HEK293 (cell line): ENCODE measurements around the gene XIAP.
"Not testable (repeated sequence)": the region's sequence is repeated elsewhere in the genome, so short reads cannot be mapped to it uniquely, and the experiment has no call there.

Experiments
- CTCF ChIA-PET: fragments of 350-600 bp; formaldehyde crosslinking; extraction: SDS; loops from one replicate; lab custom pipeline; 2021; ENCODE audit warnings: antibody characterized with exemption; lab: Yijun Ruan, JAX
- POLR2A ChIA-PET: fragments of 300-600 bp; formaldehyde crosslinking; extraction: SDS; loops from one replicate; lab custom pipeline; 2020; ENCODE audit warnings: antibody characterized with exemption, inconsistent platforms; lab: Yijun Ruan, JAX
- H3K27ac ChIP-seq: fragments of 200-500 bp; sonication (Bioruptor generic); 2 replicates; pipeline ENCODE4 v1.5.1; 2014; ENCODE audit warnings: low read depth, low read length, control low read depth, inconsistent platforms; ENCODE audit errors: extremely low read depth
- H3K36me3 ChIP-seq, 2 experiments: fragments of 200-500 bp in 1 of 2; sonication (Bioruptor generic) in 1 of 2; 1 replicate in 1 of 2; 2 replicates in 1 of 2; pipeline ENCODE4 v1.5.1; 2014 to 2017; ENCODE audit warnings: inconsistent platforms in 2 of 2, low read length in 2 of 2; ENCODE audit not compliant: control insufficient read depth in 2 of 2, insufficient read depth in 1 of 2
- H3K4me1 ChIP-seq: fragments of 200-500 bp; sonication (Bioruptor generic); 2 replicates; pipeline ENCODE4 v1.5.1; 2014; ENCODE audit warnings: mild to moderate bottlenecking, low read length, inconsistent platforms; ENCODE audit not compliant: control insufficient read depth, insufficient read depth
- H3K4me3 ChIP-seq: 2 replicates; pipeline ENCODE4 v1.5.1; 2011; ENCODE audit warnings: low read depth, mild to moderate bottlenecking, control low read depth, low read length, moderate library complexity
- H3K9me3 ChIP-seq: fragments of 200-500 bp; sonication (Bioruptor generic); 2 replicates; pipeline ENCODE4 v1.5.1; 2014; ENCODE audit warnings: low read depth, low read length, inconsistent platforms; ENCODE audit not compliant: control insufficient read depth, insufficient read depth
- BCL11A ChIP-seq: fragments of 450-650 bp; formaldehyde crosslinking; IDR thresholded peaks from 2 replicates; pipeline ENCODE4 v1.5.1; 2016; ENCODE audit warnings: low read depth, missing biosample characterization, missing genetic modification characterization
- BCL6B ChIP-seq: fragments of 450-650 bp; formaldehyde crosslinking; IDR thresholded peaks from 2 replicates; pipeline ENCODE4 v1.5.1; 2017; ENCODE audit warnings: missing biosample characterization, missing genetic modification characterization
- INSM2 ChIP-seq: fragments of 450-650 bp; formaldehyde crosslinking; IDR thresholded peaks from 2 replicates; pipeline ENCODE4 v1.5.1; 2016; ENCODE audit warnings: missing biosample characterization, missing genetic modification characterization
- KLF8 ChIP-seq: fragments of 450-650 bp; formaldehyde crosslinking; IDR thresholded peaks from 2 replicates; pipeline ENCODE4 v1.5.1; 2016; ENCODE audit warnings: missing biosample characterization, missing genetic modification characterization
- PATZ1 ChIP-seq: fragments of 450-650 bp; formaldehyde crosslinking; IDR thresholded peaks from 2 replicates; pipeline ENCODE4 v1.5.1; 2016; ENCODE audit warnings: missing biosample characterization, missing genetic modification characterization
- SP3 ChIP-seq: fragments of 450-650 bp; formaldehyde crosslinking; IDR thresholded peaks from 2 replicates; pipeline ENCODE4 v1.5.1; 2016; ENCODE audit warnings: missing biosample characterization, missing genetic modification characterization
- SP7 ChIP-seq: fragments of 450-650 bp; formaldehyde crosslinking; IDR thresholded peaks from 2 replicates; pipeline ENCODE4 v1.5.1; 2016; ENCODE audit warnings: missing biosample characterization, missing genetic modification characterization
- TSHZ1 ChIP-seq: fragments of 450-650 bp; formaldehyde crosslinking; IDR thresholded peaks from 2 replicates; pipeline ENCODE4 v1.5.1; 2016; ENCODE audit warnings: missing biosample characterization, missing genetic modification characterization, borderline replicate concordance
- ZEB2 ChIP-seq: fragments of 450-650 bp; formaldehyde crosslinking; IDR thresholded peaks from 2 replicates; pipeline ENCODE4 v1.5.1; 2016; ENCODE audit warnings: missing biosample characterization, missing genetic modification characterization
- ZFHX2 ChIP-seq: fragments of 450-650 bp; formaldehyde crosslinking; conservative IDR thresholded peaks from 2 replicates; pipeline ENCODE4 v1.5.1; 2016; ENCODE audit warnings: missing biosample characterization, missing genetic modification characterization
- ZNF391 ChIP-seq: fragments of 450-650 bp; formaldehyde crosslinking; IDR thresholded peaks from 2 replicates; pipeline ENCODE4 v1.5.1; 2016; ENCODE audit warnings: low read depth, missing biosample characterization, missing genetic modification characterization, borderline replicate concordance
- ZNF416 ChIP-seq: fragments of 450-650 bp; formaldehyde crosslinking; IDR thresholded peaks from 2 replicates; pipeline ENCODE4 v1.5.1; 2016; ENCODE audit warnings: missing biosample characterization, missing genetic modification characterization
- ZNF449 ChIP-seq: fragments of 450-650 bp; formaldehyde crosslinking; IDR thresholded peaks from 2 replicates; pipeline ENCODE4 v1.5.1; 2017; ENCODE audit warnings: missing biosample characterization, mild to moderate bottlenecking, missing genetic modification characterization, moderate library complexity
- ZNF558 ChIP-seq: fragments of 450-650 bp; formaldehyde crosslinking; IDR thresholded peaks from 2 replicates; pipeline ENCODE4 v1.5.1; 2016; ENCODE audit warnings: missing biosample characterization, missing genetic modification characterization
- ZNF580 ChIP-seq: fragments of 450-650 bp; formaldehyde crosslinking; IDR thresholded peaks from 2 replicates; pipeline ENCODE4 v1.5.1; 2016; ENCODE audit warnings: missing biosample characterization, missing genetic modification characterization
- ZNF629 ChIP-seq: fragments of 450-650 bp; formaldehyde crosslinking; IDR thresholded peaks from 2 replicates; pipeline ENCODE4 v1.5.1; 2017; ENCODE audit warnings: missing biosample characterization, missing genetic modification characterization
- ZNF639 ChIP-seq: fragments of 450-650 bp; formaldehyde crosslinking; IDR thresholded peaks from 2 replicates; pipeline ENCODE4 v1.5.1; 2016; ENCODE audit warnings: missing biosample characterization, missing genetic modification characterization
- ZNF785 ChIP-seq: fragments of 450-650 bp; formaldehyde crosslinking; IDR thresholded peaks from 2 replicates; pipeline ENCODE4 v1.5.1; 2016; ENCODE audit warnings: missing biosample characterization, missing genetic modification characterization
- ZSCAN23 ChIP-seq: fragments of 450-650 bp; formaldehyde crosslinking; IDR thresholded peaks from 2 replicates; pipeline ENCODE4 v1.5.1; 2016; ENCODE audit warnings: missing biosample characterization, missing genetic modification characterization

Gene XIAP

GRCh38 chrX:123835661-123836371 lies 24.0 kb upstream of the XIAP start (continued):
- TF ChIP-seq SP7 (tag by site-specific recombination) (peak; percentile 37; the same call in 1 of the 2 replicates), ZNF580 (tag by site-specific recombination) (no peak)

- H3K9me3 ChIP-seq, H3K4me1 ChIP-seq, H3K36me3 ChIP-seq, H3K4me3 ChIP-seq, H3K27ac ChIP-seq, CTCF ChIA-PET, POLR2A ChIA-PET: not testable (repeated sequence)
Observed at GRCh38 chrX:123845129-123845528, 14.7 kb upstream of the XIAP start.

GRCh38 chrX:123846577-123847038 lies 13.2 kb upstream of the XIAP start:
- no peaks in the 10 kb centered on the region for H3K9me3 ChIP-seq
- no peak overlapping the region for H3K4me3 ChIP-seq
- no peaks in the 10 kb centered on the region for H3K36me3 ChIP-seq
- ChIA-PET CTCF (interaction anchor here (1.3 kb wide), 1 partner anchor 13 kb away, joined by 6 read pairs; no protein-coding TSS in a partner anchor), POLR2A (no interaction called here)
- no peak overlapping the region for H3K27ac ChIP-seq
- H3K4me1 ChIP-seq, result no peaks in the 10 kb centered on the region
- TF ChIP-seq ZNF449 (tag by site-specific recombination) (no peak), BCL11A (tag by site-specific recombination) (no peak), ZNF416 (no peak), PATZ1 (tag by site-specific recombination) (peak; percentile 78), KLF8 (tag by site-specific recombination) (peak; percentile 82), ZFHX2 (tag by site-specific recombination) (peak; percentile 56; the same call in 1 of the 2 replicates), ZEB2 (peak; percentile 76), ZSCAN23 (tag by site-specific recombination) (peak; percentile 69; the same call in 1 of the 2 replicates), BCL6B (tag by site-specific recombination) (peak; percentile 45; the same call in 1 of the 2 replicates), ZNF391 (tag by site-specific recombination) (no peak), ZNF558 (tag by site-specific recombination) (no peak), ZNF629 (tag by site-specific recombination) (peak; percentile 67), INSM2 (tag by site-specific recombination) (peak; percentile 53; the same call in 1 of the 2 replicates), SP3 (tag by site-specific recombination) (0 out of 2 replicates have a peak, but pooled peaks have one; percentile 40), ZNF785 (tag by site-specific recombination) (no peak), TSHZ1 (tag by site-specific recombination) (0 out of 2 replicates have a peak, but pooled peaks have one; percentile 11), ZNF639 (tag by site-specific recombination) (peak; percentile 84; the same call in 1 of the 2 replicates)
